H9 (cell line): ENCODE measurements around the gene MKRN3. TPM values are rescaled to one million over a fixed set of nuclear protein-coding genes. Genes with fewer than 3 reads are reported as not detected.

Experiments used
- DNase-seq: peaks from one replicate; pipeline ENCODE4 v3.0.0-alpha.2; 2017
- H2AFZ ChIP-seq: one replicate; pipeline ENCODE4 v1.6.1; 2013; ENCODE audit warnings: mild to moderate bottlenecking, low read length, control low read depth, moderate library complexity
- H2AK5ac ChIP-seq: 2 replicates; pipeline ENCODE4 v1.6.1; 2013; ENCODE audit warnings: low read length, control low read depth, mixed read lengths; ENCODE audit not compliant: insufficient read length
- H2BK120ac ChIP-seq: one replicate; pipeline ENCODE4 v1.6.1; 2013; ENCODE audit warnings: low read depth, mild to moderate bottlenecking, low read length, control low read depth, inconsistent platforms; ENCODE audit not compliant: poor library complexity, severe bottlenecking
- H2BK12ac ChIP-seq: 2 replicates; pipeline ENCODE4 v1.6.1; 2013; ENCODE audit warnings: low read length, control low read depth, mixed read lengths, low read depth; ENCODE audit not compliant: insufficient read length
- H2BK15ac ChIP-seq: 2 replicates; pipeline ENCODE4 v1.6.1; 2013; ENCODE audit warnings: low read depth, low read length, control low read depth
- H2BK20ac ChIP-seq: one replicate; pipeline ENCODE4 v1.6.1; 2013; ENCODE audit warnings: low read depth, mild to moderate bottlenecking, low read length, control low read depth, inconsistent platforms; ENCODE audit not compliant: poor library complexity, severe bottlenecking
- H2BK5ac ChIP-seq: 2 replicates; pipeline ENCODE4 v1.6.1; 2013; ENCODE audit warnings: low read length, control low read depth, mixed read lengths; ENCODE audit not compliant: insufficient read length
- H3K14ac ChIP-seq: 2 replicates; pipeline ENCODE4 v1.6.1; 2013; ENCODE audit warnings: low read length, control low read depth; ENCODE audit not compliant: insufficient read depth
- H3K18ac ChIP-seq: 2 replicates; pipeline ENCODE4 v1.6.1; 2013; ENCODE audit warnings: low read depth, mild to moderate bottlenecking, mixed read lengths, low read length, control low read depth; ENCODE audit not compliant: insufficient read length
- H3K23ac ChIP-seq: 2 replicates; pipeline ENCODE4 v1.6.1; 2013; ENCODE audit warnings: low read length, control low read depth, mixed read lengths, low read depth; ENCODE audit not compliant: insufficient read length
- H3K23me2 ChIP-seq: 2 replicates; pipeline ENCODE4 v1.6.1; 2013; ENCODE audit warnings: low read depth, mild to moderate bottlenecking, mixed read lengths, low read length, control low read depth; ENCODE audit not compliant: insufficient read length, poor library complexity, severe bottlenecking
- H3K27ac ChIP-seq: 2 replicates; pipeline ENCODE4 v1.5.1; 2013; ENCODE audit warnings: low read length, control low read depth, mixed read lengths, low read depth; ENCODE audit not compliant: insufficient read length
- H3K27me3 ChIP-seq: 2 replicates; pipeline ENCODE4 v1.6.1; 2013; ENCODE audit warnings: low read length, control low read depth, inconsistent platforms; ENCODE audit not compliant: insufficient read depth
- H3K4ac ChIP-seq: 2 replicates; pipeline ENCODE4 v1.6.1; 2013; ENCODE audit warnings: low read depth, mild to moderate bottlenecking, control low read depth, inconsistent platforms, low read length, moderate library complexity
- H3K4me1 ChIP-seq: 2 replicates; pipeline ENCODE4 v1.6.1; 2013; ENCODE audit warnings: low read length, control low read depth, inconsistent platforms; ENCODE audit not compliant: insufficient read depth
- H3K4me2 ChIP-seq: 2 replicates; pipeline ENCODE4 v1.6.1; 2013; ENCODE audit warnings: low read length, control low read depth, mixed read lengths; ENCODE audit not compliant: insufficient read length, insufficient read depth
- H3K56ac ChIP-seq: 2 replicates; pipeline ENCODE4 v1.6.1; 2013; ENCODE audit warnings: low read depth, mild to moderate bottlenecking, mixed read lengths, low read length, control low read depth; ENCODE audit not compliant: insufficient read length
- H3K79me1 ChIP-seq: 2 replicates; pipeline ENCODE4 v1.6.1; 2013; ENCODE audit warnings: low read depth, mild to moderate bottlenecking, moderate library complexity, low read length, control low read depth, inconsistent platforms; ENCODE audit not compliant: insufficient read depth, poor library complexity, severe bottlenecking
- H3K79me2 ChIP-seq: 2 replicates; pipeline ENCODE4 v1.6.1; 2013; ENCODE audit warnings: low read length, control low read depth, inconsistent platforms; ENCODE audit not compliant: insufficient read depth
- H3K9ac ChIP-seq: 2 replicates; pipeline ENCODE4 v1.6.1; 2013; ENCODE audit warnings: low read length, control low read depth, mixed read lengths; ENCODE audit not compliant: insufficient read length; ENCODE audit errors: extremely low read depth
- H3K9me3 ChIP-seq: one replicate; pipeline ENCODE4 v1.6.1; 2013; ENCODE audit warnings: low read depth, low read length, inconsistent platforms; ENCODE audit not compliant: control insufficient read depth
- H3T11ph ChIP-seq: one replicate; pipeline ENCODE4 v1.6.1; 2013; ENCODE audit warnings: mild to moderate bottlenecking, low read length, control low read depth, inconsistent platforms
- H4K20me1 ChIP-seq: one replicate; pipeline ENCODE4 v1.6.1; 2013; ENCODE audit not compliant: control insufficient read depth, insufficient read length, insufficient read depth
- H4K5ac ChIP-seq: 2 replicates; pipeline ENCODE4 v1.6.1; 2013; ENCODE audit warnings: low read depth, mild to moderate bottlenecking, mixed read lengths, low read length, control low read depth; ENCODE audit not compliant: insufficient read length
- H4K8ac ChIP-seq: replicated peaks from 2 replicates; pipeline ENCODE4 v1.6.1; 2013; ENCODE audit warnings: low read length, control low read depth, mixed read lengths, low read depth; ENCODE audit not compliant: insufficient read length
- H4K91ac ChIP-seq: 2 replicates; pipeline ENCODE4 v1.6.1; 2013; ENCODE audit warnings: low read depth, mild to moderate bottlenecking, moderate library complexity, mixed read lengths, low read length, control low read depth; ENCODE audit not compliant: insufficient read length
- H3K27ac Mint-ChIP-seq, 3 experiments: 2 replicates in 2 of 3; 3 replicates in 1 of 3; pipeline ENCODE4 v1.8.0; 2020 to 2021; ENCODE audit warnings: mixed read lengths in 3 of 3, mild to moderate bottlenecking in 1 of 3, moderate library complexity in 1 of 3
- H3K27me3 Mint-ChIP-seq: 2 replicates; pipeline ENCODE4 v1.8.0; 2021; ENCODE audit warnings: low read depth, mild to moderate bottlenecking, moderate library complexity, mixed read lengths
- H3K36me3 Mint-ChIP-seq, 3 experiments: 2 replicates in 2 of 3; 3 replicates in 1 of 3; pipeline ENCODE4 v1.8.0; 2020 to 2021; ENCODE audit warnings: low read depth in 3 of 3, mixed read lengths in 3 of 3; ENCODE audit not compliant: insufficient read depth in 1 of 3
- H3K4me1 Mint-ChIP-seq, 2 experiments: 2 replicates each; pipeline ENCODE4 v1.8.0; 2020; ENCODE audit warnings: mixed read lengths in 2 of 2
- H3K4me3 Mint-ChIP-seq, 2 experiments: 2 replicates in 1 of 2; 3 replicates in 1 of 2; pipeline ENCODE4 v1.8.0; 2020 to 2021; ENCODE audit warnings: mild to moderate bottlenecking in 2 of 2, mixed read lengths in 2 of 2, moderate library complexity in 1 of 2
- H3K9me3 Mint-ChIP-seq, 2 experiments: 2 replicates in 1 of 2; 3 replicates in 1 of 2; pipeline ENCODE4 v1.8.0; 2020; ENCODE audit warnings: mild to moderate bottlenecking in 2 of 2, mixed read lengths in 2 of 2, moderate library complexity in 1 of 2
- WGBS: extraction: QIAGEN DNeasy Blood & Tissue Kit; methylation state at CpG from one replicate; pipeline ENCODE4 v1.1.7; 2013; ENCODE audit warnings: missing lambda C conversion rate, low lambda C conversion rate, mixed read lengths; ENCODE audit not compliant: insufficient read length; ENCODE audit errors: extremely low coverage; 5-methylcytosine and 5-hydroxymethylcytosine counted together
- total RNA-seq: library from RNA; stranded (reverse); gene quantifications from 2 replicates; pipeline ENCODE4 v1.2.1, GENCODE V29; 2021
- TF ChIP-seq, protein P1 (sequence below): fragments of 200-600 bp; sonication (generic); conservative IDR thresholded peaks from 3 replicates; pipeline ENCODE4 v1.8.0; 2021; ENCODE audit warnings: antibody characterized with exemption, mild to moderate bottlenecking

MKRN3 gene
- total RNA-seq, 1 experiment from 2014 or later, result not detected

GRCh38 chr15:23594252-23594770 lies 28.8 kb downstream of the MKRN3 start:
- H3K79me2 ChIP-seq, result no peaks in the 10 kb centered on the region
- H3K4me1 ChIP-seq, result no peaks in the 10 kb centered on the region
- no peak overlapping the region for H2BK120ac ChIP-seq
- no peaks in the 10 kb centered on the region for H3K23me2 ChIP-seq
- no peak for DNase-seq
- H4K20me1 ChIP-seq, result no peaks in the 10 kb centered on the region
- Mint-ChIP-seq H3K27me3 (peaks cover 2% of the 10 kb centered on the region), H3K4me3 (no peak overlapping the region), H3K27ac (no peak overlapping the region), H3K9me3 (peaks cover 57% of the 10 kb centered on the region in 2 experiments), H3K4me1 (no peaks in the 10 kb centered on the region), H3K36me3 (no peaks in the 10 kb centered on the region; a peak in 1 of 7 replicates)
- H3K18ac ChIP-seq, result no peak overlapping the region
- no peak overlapping the region for H4K8ac ChIP-seq
- H3K27ac ChIP-seq, result no peak overlapping the region
- H3T11ph ChIP-seq, result no peak overlapping the region
- no peak overlapping the region for H2AK5ac ChIP-seq
- H2AFZ ChIP-seq, result no peak overlapping the region
- H3K4ac ChIP-seq, result no peak overlapping the region
- no peaks in the 10 kb centered on the region for H3K27me3 ChIP-seq
- H3K79me1 ChIP-seq, result no peaks in the 10 kb centered on the region
- H2BK15ac ChIP-seq, result no peak overlapping the region
- no peak overlapping the region for H2BK5ac ChIP-seq
- no peak overlapping the region for H3K56ac ChIP-seq
- H4K91ac ChIP-seq, result no peak overlapping the region
- no peak overlapping the region for H3K4me2 ChIP-seq
- H2BK12ac ChIP-seq, result no peak overlapping the region
- H2BK20ac ChIP-seq, result no peak overlapping the region
- peaks cover 40% of the 10 kb centered on the region for H3K9me3 ChIP-seq
- no peak overlapping the region for H3K23ac ChIP-seq
- WGBS, result no CpG with 5 or more reads among the region's 7 CpGs
- TF ChIP-seq, protein P1, sequence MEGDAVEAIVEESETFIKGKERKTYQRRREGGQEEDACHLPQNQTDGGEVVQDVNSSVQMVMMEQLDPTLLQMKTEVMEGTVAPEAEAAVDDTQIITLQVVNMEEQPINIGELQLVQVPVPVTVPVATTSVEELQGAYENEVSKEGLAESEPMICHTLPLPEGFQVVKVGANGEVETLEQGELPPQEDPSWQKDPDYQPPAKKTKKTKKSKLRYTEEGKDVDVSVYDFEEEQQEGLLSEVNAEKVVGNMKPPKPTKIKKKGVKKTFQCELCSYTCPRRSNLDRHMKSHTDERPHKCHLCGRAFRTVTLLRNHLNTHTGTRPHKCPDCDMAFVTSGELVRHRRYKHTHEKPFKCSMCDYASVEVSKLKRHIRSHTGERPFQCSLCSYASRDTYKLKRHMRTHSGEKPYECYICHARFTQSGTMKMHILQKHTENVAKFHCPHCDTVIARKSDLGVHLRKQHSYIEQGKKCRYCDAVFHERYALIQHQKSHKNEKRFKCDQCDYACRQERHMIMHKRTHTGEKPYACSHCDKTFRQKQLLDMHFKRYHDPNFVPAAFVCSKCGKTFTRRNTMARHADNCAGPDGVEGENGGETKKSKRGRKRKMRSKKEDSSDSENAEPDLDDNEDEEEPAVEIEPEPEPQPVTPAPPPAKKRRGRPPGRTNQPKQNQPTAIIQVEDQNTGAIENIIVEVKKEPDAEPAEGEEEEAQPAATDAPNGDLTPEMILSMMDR, result no peak
- H4K5ac ChIP-seq, result no peak overlapping the region
- H3K9ac ChIP-seq, result no peak overlapping the region
- no peak overlapping the region for H3K14ac ChIP-seq
